ENCODE measurements around the gene ZBTB7C. TPM values are rescaled to one million over a fixed set of nuclear protein-coding genes. Genes with fewer than 3 reads are reported as not detected.

ZBTB7C gene
- total RNA-seq, 1 donor from 2014 or later, result 1.2 TPM

DNA sequence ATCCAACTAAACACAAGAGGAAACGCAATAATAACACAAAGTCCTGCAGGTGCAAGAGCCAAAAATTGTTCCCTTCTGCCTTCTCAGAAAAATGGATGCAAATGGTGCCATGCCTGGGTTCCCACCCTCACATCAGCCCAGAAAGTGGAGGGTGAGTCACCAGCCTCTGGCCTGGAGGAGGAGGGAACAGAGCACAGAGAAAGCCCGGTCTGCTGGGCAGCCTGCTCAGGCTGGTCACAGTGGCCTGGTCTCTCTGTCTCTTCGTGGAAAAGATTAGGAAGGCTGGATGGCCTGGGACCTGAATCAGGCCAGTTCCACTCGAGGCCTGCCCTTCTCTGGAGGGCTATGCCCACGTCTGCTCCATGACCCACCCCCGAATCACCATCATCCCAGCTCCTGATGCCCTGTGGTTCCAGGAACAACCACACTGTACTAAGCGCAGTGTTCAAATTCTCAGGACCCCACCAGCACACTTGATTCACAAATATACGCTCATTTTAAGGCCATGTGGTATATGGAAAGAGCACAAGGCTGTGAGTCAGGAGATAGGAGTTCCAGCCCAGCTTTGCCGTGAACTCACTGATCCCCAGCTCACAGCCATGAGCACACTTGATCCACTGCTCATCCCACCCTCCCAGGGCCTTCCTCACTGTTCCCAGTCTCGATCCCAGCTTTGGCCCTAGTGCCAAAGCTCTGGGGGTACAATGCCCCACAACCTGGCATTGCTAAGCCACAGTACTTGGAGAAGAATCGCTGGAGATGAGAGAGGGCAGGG lies 82.1 kb downstream of the ZBTB7C start:
- no peak for ATAC-seq

DNA sequence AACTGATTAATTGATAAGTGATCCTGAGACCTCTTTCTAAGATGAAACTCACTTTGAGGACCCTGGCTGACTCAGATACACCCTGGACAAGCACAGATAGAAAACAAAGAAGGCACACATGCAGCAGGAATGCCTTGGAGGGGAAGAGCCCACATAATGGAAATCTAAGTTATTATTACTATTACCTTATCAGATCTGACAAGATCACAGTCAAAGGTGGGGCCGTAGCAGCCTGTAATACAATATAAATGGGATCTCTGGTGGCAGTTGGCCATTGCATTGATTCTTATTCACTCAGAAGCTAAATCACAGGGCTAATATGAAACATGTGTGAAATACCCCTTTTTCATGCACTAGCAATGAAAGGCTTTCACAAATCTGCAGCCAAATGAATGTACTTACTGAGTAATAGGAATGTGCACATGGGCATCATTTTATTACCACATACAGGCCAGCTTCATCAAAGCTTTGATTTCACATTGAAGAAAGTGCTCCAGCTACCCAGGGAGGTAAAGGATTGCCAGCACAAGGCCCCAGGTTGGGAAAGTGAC lies 84.0 kb downstream of the ZBTB7C start:
- no peak for ATAC-seq
- no peak for DNase-seq (ENCODE audit: low spot score)

More for the DNA sequence above, 82.1 kb downstream of the ZBTB7C start:
- DNase-seq (ENCODE audit: low spot score), result no peak

GRCh38 chr18:48324651-48325050 lies 84.5 kb downstream of the ZBTB7C start:
- DNase-seq (ENCODE audit: low spot score) (no peak), ATAC-seq (no peak)

DNA sequence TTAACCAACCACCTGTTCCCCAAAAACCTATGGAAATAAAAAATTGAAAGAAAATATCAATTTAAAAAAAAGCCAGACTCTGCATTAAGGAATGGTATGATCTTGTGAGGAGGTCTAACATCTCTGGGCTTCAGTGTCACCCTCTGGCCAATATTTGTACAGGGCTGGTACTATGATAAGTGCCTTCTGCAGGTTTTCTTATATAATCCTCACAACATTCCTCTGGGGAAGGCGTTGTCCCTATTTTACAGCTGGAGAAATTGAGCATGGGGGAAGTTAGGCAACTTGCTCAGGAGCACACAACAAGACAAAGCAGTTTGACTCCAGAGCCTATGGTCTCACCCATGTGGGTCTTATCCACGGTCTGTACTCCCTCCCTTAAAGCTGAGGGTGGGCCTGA lies 86.0 kb downstream of the ZBTB7C start:
- ATAC-seq (no peak), DNase-seq (ENCODE audit: low spot score) (no peak)

DNA sequence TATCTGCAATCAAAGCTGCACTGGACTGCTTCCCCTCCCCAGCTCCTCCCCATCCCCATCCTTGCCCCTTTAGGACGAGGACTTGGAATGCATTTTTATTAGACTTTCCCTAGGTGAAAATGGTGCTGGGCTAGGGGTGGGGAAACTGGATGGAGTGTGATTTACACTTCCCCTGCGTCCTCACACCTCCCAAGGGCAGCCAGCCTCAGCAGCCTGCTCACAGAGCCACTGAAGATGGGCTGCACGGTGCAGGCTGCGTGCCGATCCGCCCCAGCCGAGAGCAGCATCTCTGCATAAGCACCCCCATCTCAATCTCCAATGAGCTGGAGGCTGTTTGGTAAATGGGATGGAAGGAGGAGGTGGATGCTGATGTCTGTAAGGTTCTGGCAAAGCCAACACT lies 87.6 kb downstream of the ZBTB7C start:
- ATAC-seq (no peak), DNase-seq (ENCODE audit: low spot score) (no peak)

DNA sequence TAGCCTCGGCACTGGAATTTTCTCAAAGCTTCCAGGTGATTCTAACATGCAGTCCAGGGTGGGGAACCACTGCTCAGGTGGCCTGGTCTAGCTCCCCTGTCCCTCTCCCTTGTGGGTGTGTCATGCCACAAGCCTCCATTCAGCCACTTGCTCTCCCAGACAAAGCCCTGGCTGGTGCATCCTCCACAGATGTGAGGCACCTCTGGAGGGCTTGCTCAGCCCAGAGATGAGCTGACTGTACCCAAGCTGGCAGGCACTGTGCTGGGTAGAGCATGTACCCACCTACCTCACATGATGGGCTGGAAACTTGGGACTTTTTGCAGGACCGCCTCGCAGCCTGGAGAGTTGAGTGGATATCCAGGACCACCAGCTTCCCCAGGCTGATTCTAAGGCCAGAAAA lies 88.1 kb downstream of the ZBTB7C start:
- ATAC-seq (no peak), DNase-seq (ENCODE audit: low spot score) (no peak)

GRCh38 chr18:48320639-48320945 lies 88.6 kb downstream of the ZBTB7C start:
- ATAC-seq, result no peak
- DNase-seq (ENCODE audit: low spot score), result no peak

DNA sequence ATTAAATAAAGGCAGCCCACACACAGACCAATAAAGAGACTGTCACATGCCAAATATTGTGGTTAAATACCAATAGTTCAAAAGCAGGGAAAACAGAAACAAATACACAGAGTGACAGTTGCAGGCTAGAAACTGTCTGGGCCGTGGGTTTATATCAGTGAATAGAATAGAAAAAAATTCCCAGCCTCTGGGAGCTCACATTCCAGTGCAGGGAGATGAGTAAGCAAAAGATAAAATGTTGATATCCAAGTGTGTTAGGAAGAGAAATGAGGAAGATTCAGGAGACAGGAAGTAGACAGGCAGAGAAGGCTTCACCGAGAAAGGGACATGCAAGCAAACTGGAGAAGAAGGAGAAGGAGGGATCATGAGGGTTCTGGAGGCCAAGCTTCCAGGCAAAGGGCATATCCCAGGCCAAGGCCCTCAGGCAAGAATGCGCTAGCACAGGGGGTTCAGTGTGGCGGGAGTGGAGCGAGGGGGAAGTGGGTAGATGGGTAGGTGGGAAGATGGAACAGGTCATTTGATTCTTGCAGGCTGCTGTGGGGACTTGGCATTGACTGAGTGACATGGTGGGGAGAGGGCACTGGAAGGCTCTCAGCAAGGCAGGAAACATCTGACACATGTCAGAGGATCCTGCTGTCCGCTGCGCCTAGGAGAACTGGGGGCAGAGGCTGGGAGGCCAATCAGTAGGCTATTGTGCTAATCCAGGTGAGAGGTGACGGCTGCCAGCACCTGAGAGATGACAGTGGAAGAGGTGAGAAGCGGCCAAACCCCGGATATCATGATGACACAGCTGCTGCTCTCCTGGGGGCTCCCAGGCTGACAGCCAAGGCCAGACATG lies 89.2 kb downstream of the ZBTB7C start:
- no peak for DNase-seq (ENCODE audit: low spot score)
- peak; percentile 15 for ATAC-seq

- DNase-seq (ENCODE audit: low spot score), result no peak
- no peak for ATAC-seq
These were observed 90.7 kb downstream of the ZBTB7C start for GRCh38 chr18:48318436-48318835.

DNA sequence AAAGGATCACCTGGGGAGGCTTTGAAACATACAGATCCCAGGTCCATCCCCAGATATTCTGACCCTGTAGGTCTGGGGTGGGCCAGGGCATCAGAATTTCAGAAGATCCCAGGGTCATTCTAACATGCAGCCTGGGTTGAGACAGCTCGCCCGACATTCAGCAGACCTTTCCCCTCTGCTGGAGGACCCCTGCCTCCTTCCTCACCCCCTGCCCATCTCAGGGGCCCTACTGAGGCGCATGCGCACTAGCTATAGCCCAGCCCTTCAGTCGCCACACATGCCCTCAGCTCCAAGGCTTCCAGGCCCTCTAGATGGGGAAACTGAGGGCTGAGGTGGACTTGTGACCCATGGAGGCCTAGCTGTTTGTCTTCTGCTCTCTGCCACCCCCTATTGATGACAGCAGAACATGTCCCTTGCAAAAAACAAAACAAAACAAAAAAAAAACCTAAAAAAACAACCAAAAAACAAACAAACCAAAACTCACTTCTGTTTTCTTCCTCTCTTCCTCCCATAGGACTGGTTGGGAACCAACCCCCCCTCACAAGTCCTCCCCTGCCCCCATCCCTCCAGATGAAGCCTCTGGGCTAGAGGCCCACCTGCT lies 91.3 kb downstream of the ZBTB7C start:
- ATAC-seq (peak; percentile 39), DNase-seq (ENCODE audit: low spot score) (no peak)

DNA sequence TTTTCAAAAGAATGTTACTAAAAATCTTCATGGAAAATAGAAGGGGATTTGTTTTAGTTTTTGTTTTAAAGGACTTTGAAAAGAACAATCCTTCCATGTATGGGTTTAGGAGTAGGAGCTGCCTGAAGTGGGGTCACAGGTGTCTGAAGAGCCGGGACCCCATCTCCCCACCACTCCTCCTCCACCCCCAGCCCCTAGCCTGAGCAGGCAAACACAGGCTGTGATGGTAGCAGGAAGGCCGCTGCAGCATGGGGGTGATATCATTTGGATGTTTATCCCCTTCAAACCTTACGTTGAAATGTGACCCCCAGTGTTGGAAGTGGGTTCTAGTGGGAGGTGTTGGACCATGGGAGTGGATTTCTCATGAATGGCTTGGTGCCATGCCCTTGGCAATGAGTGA lies 93.0 kb downstream of the ZBTB7C start:
- ATAC-seq (no peak), DNase-seq (ENCODE audit: low spot score) (no peak)

DNA sequence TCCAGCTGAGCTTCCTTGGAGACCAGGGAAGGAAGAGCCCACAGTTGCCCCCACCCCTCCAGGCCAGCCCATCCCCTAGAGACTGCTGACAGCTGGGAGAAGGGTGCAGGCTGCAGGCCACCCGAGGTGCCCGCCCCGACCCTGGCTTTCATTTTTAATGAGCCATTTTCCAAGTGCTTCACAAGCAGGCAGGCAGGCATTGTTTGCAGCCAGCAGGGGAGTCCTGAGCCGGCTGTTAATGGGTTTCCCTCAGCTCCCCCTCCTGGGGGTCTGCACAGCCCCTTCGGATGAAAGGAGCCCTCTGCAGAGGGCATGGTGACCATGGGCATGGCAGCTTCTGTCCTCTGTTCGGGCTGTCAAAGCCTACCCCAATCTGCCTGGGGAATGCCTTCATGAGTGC lies 94.5 kb downstream of the ZBTB7C start:
- no peak for ATAC-seq
- no peak for DNase-seq (ENCODE audit: low spot score)

- DNase-seq (ENCODE audit: low spot score), result no peak
- ATAC-seq, result no peak
These were observed 95.4 kb downstream of the ZBTB7C start for GRCh38 chr18:48313792-48314191.

GRCh38 chr18:48312066-48312465 lies 97.1 kb downstream of the ZBTB7C start:
- no peak for DNase-seq (ENCODE audit: low spot score)
- ATAC-seq, result no peak

DNA sequence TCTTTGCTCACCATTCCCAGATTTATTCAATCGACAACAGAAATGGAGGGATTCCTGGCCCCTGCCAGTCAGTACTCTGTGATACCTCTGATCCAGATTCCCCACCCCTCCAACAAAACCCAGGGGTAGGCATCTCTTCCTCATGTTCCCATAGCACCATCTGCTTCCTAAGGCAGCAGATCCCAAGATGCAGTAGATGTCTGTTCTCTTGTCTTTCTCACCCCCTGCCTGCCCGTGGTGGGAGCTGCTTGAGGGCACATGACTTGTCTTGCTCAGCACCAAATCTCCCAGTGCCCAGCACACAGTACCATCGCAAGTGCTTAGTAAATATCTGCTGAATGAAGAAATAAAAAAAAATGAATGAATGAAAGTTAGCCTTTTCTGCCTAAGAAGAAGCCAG lies 98.2 kb downstream of the ZBTB7C start:
- DNase-seq (ENCODE audit: low spot score) (no peak), ATAC-seq (no peak)

- DNase-seq (ENCODE audit: low spot score) (no peak), ATAC-seq (no peak)
These were observed 98.8 kb downstream of the ZBTB7C start for GRCh38 chr18:48310353-48310752.

GRCh38 chr18:48308755-48309575 lies 100.2 kb downstream of the ZBTB7C start:
- ATAC-seq (no peak), DNase-seq (ENCODE audit: low spot score) (no peak)

DNA sequence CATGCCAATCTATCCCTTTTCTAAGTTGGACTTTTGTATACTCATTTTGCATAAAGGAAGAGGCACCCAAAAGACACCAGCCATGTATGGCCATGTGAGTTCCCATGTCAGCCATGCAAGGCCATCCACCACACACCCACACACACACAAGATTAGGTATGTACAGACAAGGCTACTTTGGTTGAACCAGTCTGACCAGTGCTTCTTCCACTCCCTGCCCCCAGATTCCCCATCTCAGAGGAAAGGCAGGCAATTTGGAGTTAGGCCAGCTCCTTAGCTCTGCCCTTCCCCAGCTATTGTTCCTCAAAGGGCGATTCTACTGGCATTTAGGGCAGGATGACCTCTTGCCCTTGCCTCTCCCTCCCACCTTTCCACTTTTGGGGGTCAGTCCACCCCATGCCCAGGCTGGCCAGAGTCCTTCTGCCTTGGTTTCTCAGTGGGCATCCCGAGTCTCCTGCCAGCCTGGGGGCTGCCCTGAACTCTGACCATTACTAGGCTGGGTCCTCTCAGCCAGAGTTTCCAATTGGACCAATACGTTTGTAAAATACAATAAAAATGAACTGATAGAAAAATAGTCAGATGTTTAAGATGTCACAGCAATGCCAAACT lies 101.1 kb downstream of the ZBTB7C start:
- ATAC-seq (no peak), DNase-seq (ENCODE audit: low spot score) (no peak)

DNA sequence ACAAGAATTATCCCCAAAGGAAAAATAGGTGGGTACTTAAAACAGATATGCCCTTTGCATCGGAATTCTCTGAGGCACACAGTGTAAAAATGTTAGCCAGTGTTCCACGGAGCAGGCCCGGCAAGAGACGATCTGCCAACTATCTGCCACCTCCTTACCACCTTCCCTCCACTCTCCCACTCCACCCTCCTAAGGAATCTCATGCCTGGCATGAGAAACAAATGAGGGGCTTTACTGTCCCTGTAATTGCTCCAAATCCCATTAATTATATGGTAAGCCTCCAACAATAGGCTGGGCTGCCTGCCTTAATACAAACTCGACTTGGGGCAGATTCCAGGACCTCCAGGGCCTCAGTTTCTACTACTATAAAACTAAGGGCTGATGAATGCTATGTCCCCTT lies 102.3 kb downstream of the ZBTB7C start:
- DNase-seq (ENCODE audit: low spot score) (no peak), ATAC-seq (no peak)

DNA sequence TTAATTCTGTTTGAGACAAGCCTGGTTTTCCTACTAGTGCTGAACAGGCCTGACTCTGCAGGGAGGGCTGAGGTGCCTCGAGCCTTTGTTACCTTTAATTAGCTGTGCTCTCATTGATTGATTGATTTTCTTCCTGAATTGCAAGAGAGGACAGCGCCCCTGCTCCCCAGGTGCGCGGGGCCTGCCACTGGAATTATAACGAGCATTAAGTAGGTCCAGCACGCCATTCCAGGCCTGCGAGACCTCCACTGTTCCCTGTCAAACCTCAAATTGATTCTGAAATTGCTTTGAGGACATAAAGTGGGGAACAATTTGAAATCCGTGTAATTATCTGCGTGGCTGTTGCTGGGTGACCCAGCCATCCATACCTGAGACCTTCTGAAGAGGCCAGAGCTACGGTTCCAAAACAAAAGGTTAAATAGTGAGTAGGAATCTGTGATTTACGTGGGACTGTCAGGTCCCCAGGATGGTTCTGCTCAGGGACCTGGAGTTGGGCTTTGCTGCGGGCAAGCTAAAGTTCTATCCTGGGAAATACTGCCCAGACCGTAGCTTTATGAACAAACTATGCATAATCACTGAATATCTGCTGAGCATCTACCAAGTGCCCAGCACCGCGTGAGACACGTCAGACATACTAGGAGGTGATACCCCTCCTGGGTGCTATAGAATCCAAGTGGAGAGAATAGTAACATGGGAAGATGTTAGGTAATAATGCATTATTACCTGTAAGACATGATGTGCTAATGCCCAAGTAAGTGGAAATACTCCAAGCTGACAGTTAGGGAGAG lies 104.1 kb downstream of the ZBTB7C start:
- DNase-seq (ENCODE audit: low spot score), result no peak
- ATAC-seq, result no peak
